Activated CD4-positive, alpha-beta T cell treated with anti-CD3 and anti-CD28 coated beads, Interleukin-2, amount 50 U/mL, for 4 hours (primary cell): ENCODE results near the gene SLC25A1.

Source experiments
- DNase-seq, 2 experiments: peaks; one replicate each; pipeline ENCODE4 v3.0.0-alpha.2; 2020

Gene SLC25A1

GRCh38 chr22:19134874-19135273, 43.7 kb downstream of the SLC25A1 start:
- DNase-seq = no peak

GRCh38 chr22:19134176-19134831, 44.2 kb downstream of the SLC25A1 start:
- DNase-seq = no peak

GRCh38 chr22:19133561-19133960, 45.0 kb downstream of the SLC25A1 start:
- no peak for DNase-seq

GRCh38 chr22:19132693-19133400, 45.7 kb downstream of the SLC25A1 start:
- DNase-seq = no peak

- no peak for DNase-seq
These were observed 46.4 kb downstream of the SLC25A1 start for GRCh38 chr22:19132153-19132552.

GRCh38 chr22:19131685-19132015, 46.9 kb downstream of the SLC25A1 start:
- DNase-seq = no peak

- DNase-seq = no peak
These were observed 47.4 kb downstream of the SLC25A1 start, which contains the start of gene TSSK2 for GRCh38 chr22:19130959-19131684. Gene TSSK2, plus strand, starts transcription at chr22:19131308. Its CDS starts 92 bp downstream, at chr22:19131400.

- no peak for DNase-seq
These were observed 48.7 kb downstream of the SLC25A1 start for GRCh38 chr22:19129871-19130270.

GRCh38 chr22:19128946-19129727, 49.4 kb downstream of the SLC25A1 start:
- DNase-seq = no peak

GRCh38 chr22:19128009-19128401, 50.5 kb downstream of the SLC25A1 start:
- DNase-seq = no peak

- DNase-seq = no peak
These were observed 51.1 kb downstream of the SLC25A1 start for GRCh38 chr22:19127329-19128008.

- DNase-seq = no peak
These were observed 51.9 kb downstream of the SLC25A1 start for GRCh38 chr22:19126309-19127273.
